ENCODE results near the gene TMEM74B.

TMEM74B gene

DNA sequence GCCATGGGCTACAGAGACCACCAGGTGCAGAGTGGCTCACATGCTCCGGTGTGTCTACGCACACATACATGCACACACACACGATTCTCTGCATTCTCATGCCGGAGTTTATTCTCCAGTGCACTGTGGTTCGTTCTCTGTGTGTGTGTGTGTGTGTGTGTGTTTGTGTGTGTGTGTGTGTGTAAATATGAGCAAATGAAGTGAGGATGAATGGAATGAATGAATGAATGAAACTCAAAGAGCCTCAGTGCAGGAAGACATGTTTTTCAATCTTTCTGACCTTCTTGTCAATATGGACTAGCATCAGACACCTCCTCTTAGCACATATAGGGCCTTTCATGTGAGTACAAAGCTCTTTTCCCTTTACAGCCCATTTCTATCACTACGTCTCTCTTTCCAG, 1.6 kb downstream of the TMEM74B start:
- DNase-seq (ENCODE audit: extremely low read depth in 1 of 2, low read depth in 1 of 2): no peak

DNA sequence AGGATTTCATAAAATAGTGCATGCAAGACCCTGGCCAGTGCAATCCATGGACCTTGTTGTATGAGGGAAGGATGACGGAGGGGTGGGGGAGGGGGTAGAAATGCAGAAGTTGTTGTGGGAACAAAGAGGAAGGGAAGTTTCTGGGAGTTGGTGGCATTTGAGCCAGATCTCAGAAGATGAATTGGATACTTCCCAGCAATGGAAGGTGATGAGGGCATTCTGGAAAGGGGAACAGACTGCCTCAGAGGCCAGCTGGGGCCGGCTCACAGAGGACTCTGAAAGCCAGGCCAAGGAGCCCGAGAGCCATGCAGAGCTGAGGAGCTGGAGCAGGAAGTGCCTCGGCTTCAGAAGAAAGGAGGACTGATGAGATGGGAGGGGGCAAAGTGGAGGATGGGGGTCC, 2.7 kb downstream of the TMEM74B start:
- DNase-seq (ENCODE audit: extremely low read depth in 1 of 2, low read depth in 1 of 2): no peak

- DNase-seq (ENCODE audit: extremely low read depth in 1 of 2, low read depth in 1 of 2): no peak
Measured at GRCh38 chr20:1180949-1181348, 3.8 kb downstream of the TMEM74B start.

DNA sequence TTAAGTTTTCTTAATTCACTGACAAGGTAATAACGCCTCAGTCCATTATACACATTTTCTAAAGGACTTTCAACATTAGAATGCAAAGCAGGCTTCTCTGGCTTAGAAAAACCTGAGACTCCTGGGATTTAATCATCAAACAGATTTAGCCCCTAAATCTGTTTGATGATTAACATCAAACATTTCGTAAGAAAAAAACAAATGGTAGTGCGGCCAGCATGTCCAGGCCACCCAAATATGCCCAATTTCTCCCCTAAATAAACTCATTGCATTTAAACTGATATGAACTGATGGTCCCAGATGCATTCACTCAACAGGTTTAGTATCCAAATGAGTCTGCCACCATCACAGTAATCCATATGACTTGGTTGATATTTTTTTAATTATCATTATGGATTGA, 6.2 kb downstream of the TMEM74B start:
- DNase-seq (ENCODE audit: extremely low read depth in 1 of 2, low read depth in 1 of 2): no peak

DNA sequence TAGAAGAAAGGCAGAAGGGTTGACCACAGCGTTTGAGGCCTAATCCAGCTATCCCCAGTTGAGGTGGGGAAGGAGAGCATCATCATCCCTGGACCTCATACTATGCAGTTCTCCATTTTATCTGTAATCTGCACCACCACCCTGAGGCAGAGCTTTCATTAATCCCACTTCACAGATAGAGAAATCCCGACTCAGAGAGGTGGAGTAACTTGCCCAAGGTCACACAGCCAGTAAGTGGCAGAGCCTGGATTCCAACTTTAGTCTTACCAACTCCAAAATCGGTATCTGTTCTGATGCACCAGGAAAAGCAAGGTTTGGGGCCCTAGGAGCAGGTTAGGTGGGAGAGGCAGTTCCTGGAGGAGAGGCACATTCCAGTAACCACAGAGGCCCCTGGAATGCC, 6.7 kb downstream of the TMEM74B start:
- no peak for DNase-seq (ENCODE audit: extremely low read depth in 1 of 2, low read depth in 1 of 2)

GRCh38 chr20:1177680-1178079, 7.1 kb downstream of the TMEM74B start:
- no peak for DNase-seq (ENCODE audit: extremely low read depth in 1 of 2, low read depth in 1 of 2)

- no peak for DNase-seq (ENCODE audit: extremely low read depth in 1 of 2, low read depth in 1 of 2)
Measured at GRCh38 chr20:1174787-1175186, 10.0 kb downstream of the TMEM74B start.

DNA sequence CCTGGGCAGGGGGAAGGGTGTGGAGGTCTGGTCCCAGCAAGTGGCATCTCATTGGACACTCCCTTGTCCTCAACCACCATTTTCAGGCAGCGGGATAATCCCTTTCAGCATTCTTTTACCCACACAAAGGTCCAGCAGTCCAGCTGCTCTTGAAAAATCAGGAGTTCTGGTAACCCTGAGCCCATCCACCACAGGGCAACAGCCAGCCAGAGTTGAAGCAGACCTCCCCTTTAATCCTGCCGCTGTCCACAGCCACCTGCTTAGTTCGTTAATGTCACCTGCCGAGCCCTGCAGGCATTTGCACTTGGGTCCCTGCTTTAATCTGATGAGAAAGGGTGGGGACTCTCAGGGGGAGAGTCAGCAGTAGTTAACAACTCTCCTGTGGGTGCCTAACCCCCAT, 11.1 kb downstream of the TMEM74B start:
- DNase-seq (ENCODE audit: extremely low read depth in 1 of 2, low read depth in 1 of 2): no peak

DNA sequence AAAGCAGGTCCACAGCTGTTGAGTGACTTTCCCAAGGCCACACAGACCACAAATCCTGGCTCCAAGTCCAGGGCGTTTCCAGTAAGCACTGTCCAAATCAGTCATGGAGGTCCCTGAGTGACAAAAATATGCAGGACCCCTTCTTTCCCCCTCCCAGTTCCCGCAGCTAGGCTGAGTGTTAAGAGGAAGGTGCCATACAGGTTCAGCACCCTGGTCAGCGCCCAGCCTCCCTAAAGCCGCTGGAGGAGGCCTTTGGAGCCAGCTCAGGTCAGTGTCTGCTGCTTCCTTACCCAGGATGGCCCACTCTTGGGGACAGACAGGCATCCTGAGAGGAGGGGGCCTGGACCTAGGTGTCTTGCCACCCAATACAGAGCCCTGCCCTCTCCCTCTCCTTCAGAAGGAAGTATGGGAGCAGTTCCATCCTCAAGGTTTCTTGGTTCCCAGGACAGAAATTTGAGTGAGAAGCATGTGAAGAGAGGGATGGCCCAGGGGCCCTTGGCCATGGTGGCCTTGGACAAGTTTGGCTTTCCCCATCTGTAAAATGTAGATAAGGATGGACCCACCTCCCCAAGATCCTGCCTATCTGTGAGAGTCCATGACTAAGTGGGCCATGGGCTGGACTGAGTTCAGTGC, 13.2 kb downstream of the TMEM74B start:
- DNase-seq (ENCODE audit: extremely low read depth in 1 of 2, low read depth in 1 of 2): no peak

DNA sequence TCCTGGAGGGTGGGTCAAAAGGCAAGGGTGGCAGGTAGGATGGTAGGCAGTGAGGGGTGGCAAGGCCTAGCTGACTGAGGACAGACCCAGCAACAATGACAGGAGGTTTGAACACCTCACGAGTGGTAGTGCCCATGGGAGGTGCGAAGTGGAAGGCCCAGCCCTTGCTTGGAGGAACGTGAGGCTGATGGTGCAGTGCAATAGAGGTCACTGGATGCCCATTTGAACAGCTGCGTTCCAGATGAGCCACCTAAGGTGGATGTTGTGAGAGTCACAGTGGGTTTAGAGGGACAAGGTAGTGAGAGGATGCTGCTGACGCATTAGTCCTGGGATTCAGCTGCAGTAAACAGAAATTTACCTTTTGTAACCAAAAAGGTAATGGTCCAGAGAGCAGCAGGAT, 15.6 kb downstream of the TMEM74B start:
- no peak for DNase-seq (ENCODE audit: extremely low read depth in 1 of 2, low read depth in 1 of 2)

DNA sequence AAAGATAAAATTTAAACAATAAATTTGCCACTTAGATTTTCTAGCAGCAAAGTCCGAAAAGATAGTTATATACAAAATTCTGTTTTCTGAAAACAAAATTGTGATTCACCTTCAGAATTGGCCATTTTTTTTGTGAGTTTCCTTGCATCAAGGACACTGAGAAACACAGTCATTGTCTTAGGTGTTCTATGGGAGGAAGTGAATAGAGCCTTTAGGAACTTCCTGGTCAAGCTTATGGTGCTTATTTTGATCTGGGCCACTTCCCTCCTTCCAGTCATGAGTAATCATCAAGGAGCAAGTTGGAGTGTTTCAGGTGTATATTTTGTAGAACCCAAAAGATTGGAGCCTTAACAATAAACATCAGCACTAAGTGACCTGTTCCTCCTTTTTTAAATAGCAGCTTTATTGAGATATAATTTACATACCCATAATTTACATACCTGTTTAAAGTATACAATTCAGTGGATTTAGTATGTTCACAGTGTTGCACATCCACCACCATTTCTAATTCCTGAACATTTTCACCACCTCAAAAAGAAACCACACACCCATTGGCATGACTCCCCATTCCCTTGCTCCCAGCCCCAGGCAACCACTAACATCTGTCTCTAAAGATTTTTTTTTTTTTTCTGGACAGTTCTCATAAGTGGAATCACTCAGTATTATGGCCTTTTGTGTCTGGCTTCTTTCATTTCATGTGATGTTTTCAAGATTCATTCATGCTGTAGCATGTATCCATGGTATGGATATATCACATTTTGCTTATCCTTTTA, 17.6 kb downstream of the TMEM74B start:
- no peak for DNase-seq (ENCODE audit: extremely low read depth in 1 of 2, low read depth in 1 of 2)

- DNase-seq (ENCODE audit: extremely low read depth in 1 of 2, low read depth in 1 of 2): no peak
Measured at GRCh38 chr20:1165941-1166340, 18.8 kb downstream of the TMEM74B start.

DNA sequence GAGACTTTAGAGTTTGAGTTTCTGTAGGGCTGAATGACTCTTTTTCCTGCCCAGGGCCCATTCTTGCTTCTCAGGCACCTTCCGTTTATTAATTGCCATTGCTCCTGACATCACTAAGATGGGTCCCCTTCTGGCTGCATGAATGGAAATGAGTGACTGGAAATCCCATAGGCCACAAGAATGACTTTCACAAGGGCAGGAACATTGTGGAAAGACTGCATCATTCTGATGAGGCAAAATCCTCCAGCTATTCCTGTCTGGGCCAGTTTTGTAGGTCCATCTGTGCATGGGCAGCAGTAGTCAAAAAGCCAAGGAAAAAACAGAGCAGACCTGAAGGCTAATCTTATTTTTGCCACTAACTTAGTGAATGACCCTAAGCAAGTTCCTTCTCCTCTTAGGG, 19.3 kb downstream of the TMEM74B start:
- no peak for DNase-seq (ENCODE audit: extremely low read depth in 1 of 2, low read depth in 1 of 2)

- no peak for DNase-seq (ENCODE audit: extremely low read depth in 1 of 2, low read depth in 1 of 2)
Measured at GRCh38 chr20:1164871-1165270, 19.9 kb downstream of the TMEM74B start.

GRCh38 chr20:1163653-1164052, 21.1 kb downstream of the TMEM74B start:
- DNase-seq (ENCODE audit: extremely low read depth in 1 of 2, low read depth in 1 of 2): no peak

DNA sequence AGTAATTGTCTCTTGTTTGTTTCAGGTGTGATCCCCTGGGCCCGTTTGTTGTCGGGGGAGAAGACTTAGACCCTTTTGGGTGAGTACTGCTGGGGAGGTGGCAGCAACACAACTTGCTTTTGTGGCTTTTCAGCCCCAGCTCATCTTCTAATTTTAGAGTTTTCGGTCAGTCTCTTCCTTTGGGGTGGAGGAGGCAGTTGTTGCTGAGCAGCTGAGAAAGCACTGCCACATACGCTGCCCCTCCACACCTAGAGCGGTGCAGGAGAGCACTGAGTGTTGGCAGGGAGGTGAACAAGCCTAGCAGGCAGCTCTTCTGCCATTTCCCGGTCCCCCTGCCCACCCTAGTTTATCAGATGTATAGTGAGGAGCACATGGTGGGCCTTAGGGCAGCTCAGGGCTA, 21.7 kb downstream of the TMEM74B start:
- no peak for DNase-seq (ENCODE audit: extremely low read depth in 1 of 2, low read depth in 1 of 2)

GRCh38 chr20:1160991-1161390, 23.8 kb downstream of the TMEM74B start:
- DNase-seq (ENCODE audit: extremely low read depth in 1 of 2, low read depth in 1 of 2): no peak

DNA sequence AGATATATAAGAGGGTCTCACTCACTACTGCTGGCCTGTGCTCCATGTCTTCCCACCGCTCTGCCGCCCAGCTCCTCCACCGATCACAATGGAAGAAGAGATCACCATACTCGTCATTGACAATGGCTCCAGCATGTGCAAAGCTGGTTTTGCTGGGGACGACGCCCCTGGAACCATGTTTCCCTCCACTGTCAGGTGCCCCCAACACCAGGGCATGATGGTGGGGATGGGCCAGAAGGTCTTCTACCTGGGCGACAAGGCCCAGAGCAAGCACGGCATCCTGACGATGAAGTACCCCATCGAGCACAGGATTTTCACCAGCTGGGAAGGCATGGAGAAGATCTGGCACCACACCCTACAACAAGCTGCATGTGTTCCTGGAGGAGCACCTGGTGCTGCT, 24.3 kb downstream of the TMEM74B start:
- no peak for DNase-seq (ENCODE audit: extremely low read depth in 1 of 2, low read depth in 1 of 2)

DNA sequence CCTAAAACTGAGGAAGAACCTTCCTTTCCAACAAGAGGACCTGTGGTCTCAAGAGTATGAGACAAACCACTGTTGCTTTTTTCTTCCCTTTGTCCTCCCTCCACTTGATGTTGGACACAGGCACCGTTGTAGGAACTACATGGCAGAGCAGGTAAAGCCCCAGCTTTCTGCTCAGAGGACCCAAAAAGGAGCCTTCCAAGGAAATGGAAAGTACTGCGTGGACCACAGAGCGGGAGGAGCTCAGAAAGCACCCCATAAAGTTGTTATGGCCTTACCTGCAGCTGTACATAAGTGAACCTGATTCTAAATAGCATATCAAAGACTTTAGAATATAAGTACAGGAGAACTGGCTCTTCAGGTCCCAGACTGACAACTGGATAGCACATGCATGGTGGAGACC, 29.4 kb downstream of the TMEM74B start:
- no peak for DNase-seq (ENCODE audit: extremely low read depth in 1 of 2, low read depth in 1 of 2)

DNA sequence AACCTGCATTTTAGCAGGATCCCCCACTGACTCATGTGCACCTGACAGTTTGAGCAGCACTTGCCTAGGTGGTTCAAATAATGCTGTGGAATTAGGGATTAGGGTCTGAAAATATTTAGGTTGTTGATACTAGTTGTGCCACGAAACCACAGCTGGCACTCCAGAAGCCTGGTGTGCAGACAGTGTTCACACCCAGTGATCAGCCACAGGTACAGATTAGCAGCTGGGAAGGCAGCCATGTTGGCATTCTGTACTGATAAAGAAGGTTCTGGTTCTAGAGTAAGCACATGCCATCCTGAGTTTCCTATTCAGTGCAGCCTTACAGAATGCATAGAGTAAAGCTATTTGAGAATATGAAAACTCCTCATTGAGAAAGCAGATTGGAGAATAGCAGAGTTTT, 30.1 kb downstream of the TMEM74B start:
- DNase-seq (ENCODE audit: extremely low read depth in 1 of 2, low read depth in 1 of 2): no peak

GRCh38 chr20:1154226-1154625, 30.6 kb downstream of the TMEM74B start:
- DNase-seq (ENCODE audit: extremely low read depth in 1 of 2, low read depth in 1 of 2): no peak

DNA sequence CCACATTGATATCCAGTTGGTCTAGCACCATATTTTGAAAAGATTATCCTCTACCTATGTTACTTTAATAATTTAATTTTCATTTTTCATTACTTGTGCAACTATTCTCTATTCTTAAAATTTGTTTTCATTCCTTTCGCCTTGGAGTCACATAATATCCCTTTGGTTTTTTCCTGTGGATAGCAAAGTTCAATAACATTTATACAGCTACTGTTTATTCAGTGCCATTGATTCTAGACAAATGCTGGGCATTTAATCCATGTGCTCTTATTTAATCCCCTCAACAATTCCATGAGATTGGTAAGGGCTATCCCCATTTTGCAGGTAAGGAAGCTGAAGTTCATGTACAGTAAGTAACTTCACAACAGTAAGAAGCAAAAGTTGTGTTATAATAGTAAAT, 33.8 kb downstream of the TMEM74B start:
- DNase-seq (ENCODE audit: extremely low read depth in 1 of 2, low read depth in 1 of 2): no peak

DNA sequence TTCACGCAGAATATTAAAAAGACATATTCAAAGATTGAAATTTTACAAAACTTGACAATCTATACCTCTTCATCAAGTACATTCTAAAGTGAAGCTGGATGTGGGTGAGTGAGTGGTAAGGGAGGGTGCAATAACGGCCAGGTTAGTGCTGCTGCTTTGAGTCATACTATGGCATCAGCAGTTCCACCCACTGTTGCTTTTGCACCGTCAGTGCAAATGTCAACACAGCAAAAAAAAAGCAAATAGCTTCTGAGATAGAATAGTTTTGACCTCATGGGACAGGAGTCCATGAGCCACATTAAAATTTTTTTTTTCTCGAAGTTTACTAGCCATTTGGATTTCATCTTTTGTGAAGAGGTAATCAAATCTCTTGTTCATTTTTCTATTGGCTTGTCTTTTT, 34.6 kb downstream of the TMEM74B start:
- DNase-seq (ENCODE audit: extremely low read depth in 1 of 2, low read depth in 1 of 2): no peak

All from stimulated activated CD8-positive, alpha-beta memory T cell treated with anti-CD3 and anti-CD28 coated beads, Interleukin-7, amount 100 ng/mL, for 48 hours (primary cell).